H1 (cell line): ENCODE measurements around the gene NCAM1. TPM values are rescaled to one million over a fixed set of nuclear protein-coding genes. Genes with fewer than 3 reads are reported as not detected.

Experiments used
- CTCF ChIA-PET: fragments of 300-600 bp; sonication (Branson Sonifier 250); formaldehyde crosslinking; loops from one replicate; lab custom pipeline; 2021; ENCODE audit not compliant: partially characterized antibody; lab: Charles Lee
- POLR2A ChIA-PET: fragments of 300-600 bp; sonication (Branson Sonifier 250); formaldehyde crosslinking; loops from one replicate; lab custom pipeline; 2021; ENCODE audit warnings: inconsistent platforms; ENCODE audit not compliant: partially characterized antibody; lab: Charles Lee
- DNase-seq, 2 experiments: peaks; one replicate each; pipeline versions ENCODE4 v3.0.0 to v3.0.0-alpha.2; 2010 to 2022; ENCODE audit warnings: low spot score in 2 of 2, low read depth in 1 of 2, mixed read lengths in 1 of 2
- FAIRE-seq: peaks from 2 replicates; lab custom pipeline; 2011; peaks lifted over from hg19 to GRCh38; lab: Jason Lieb, UNC
- H2AFZ ChIP-seq: 2 replicates; pipeline ENCODE4 v1.8.1; 2012; ENCODE audit warnings: low read length, inconsistent platforms
- H2AK5ac ChIP-seq: 2 replicates; pipeline ENCODE4 v1.6.1; 2013; ENCODE audit warnings: low read depth, low read length
- H2BK120ac ChIP-seq: replicated peaks from 2 replicates; pipeline ENCODE3; 2013; ENCODE audit warnings: low read depth, low read length, inconsistent platforms
- H2BK12ac ChIP-seq: 2 replicates; pipeline ENCODE4 v1.6.1; 2013; ENCODE audit warnings: low read depth, low read length
- H2BK15ac ChIP-seq: 2 replicates; pipeline ENCODE4 v1.6.1; 2013; ENCODE audit warnings: low read length
- H2BK20ac ChIP-seq: 2 replicates; pipeline ENCODE4 v1.6.1; 2013; ENCODE audit warnings: low read length
- H2BK5ac ChIP-seq: 2 replicates; pipeline ENCODE4 v1.6.1; 2013; ENCODE audit warnings: low read depth, low read length
- H3K14ac ChIP-seq: 2 replicates; pipeline ENCODE4 v1.6.1; 2013; ENCODE audit warnings: inconsistent platforms; ENCODE audit not compliant: insufficient read length
- H3K18ac ChIP-seq: 2 replicates; pipeline ENCODE4 v1.6.1; 2013; ENCODE audit warnings: low read length; ENCODE audit errors: extremely low read depth
- H3K23ac ChIP-seq: 2 replicates; pipeline ENCODE4 v1.6.1; 2013; ENCODE audit warnings: inconsistent platforms; ENCODE audit not compliant: insufficient read length
- H3K23me2 ChIP-seq: 2 replicates; pipeline ENCODE4 v1.6.1; 2013; ENCODE audit warnings: low read depth, low read length
- H3K27ac ChIP-seq: 2 replicates; pipeline ENCODE4 v1.6.1; 2011; ENCODE audit warnings: low read depth, low read length, inconsistent platforms
- H3K27me3 ChIP-seq, 4 experiments: replicated peaks in 1 of 4; 1 replicate in 1 of 4; 2 replicates in 3 of 4; pipeline versions ENCODE4 v1.6.1 to v1.8.1; 2011 to 2013; ENCODE audit warnings: low read length in 3 of 4, mild to moderate bottlenecking in 3 of 4, inconsistent platforms in 2 of 4, mixed read lengths in 2 of 4, moderate library complexity in 1 of 4; ENCODE audit not compliant: control insufficient read depth in 3 of 4, insufficient read depth in 3 of 4; ENCODE audit errors: extremely low read depth in 1 of 4
- H3K36me3 ChIP-seq, 4 experiments: 2 replicates each; pipeline versions ENCODE4 v1.6.1 to v1.8.1; 2011 to 2013; ENCODE audit warnings: mild to moderate bottlenecking in 4 of 4, low read length in 3 of 4, moderate library complexity in 2 of 4, control low read depth in 1 of 4, inconsistent platforms in 1 of 4; ENCODE audit not compliant: insufficient read depth in 4 of 4, control insufficient read depth in 2 of 4
- H3K4ac ChIP-seq: replicated peaks from 2 replicates; pipeline ENCODE3; 2013; ENCODE audit warnings: low read length, low read depth, mixed read lengths, inconsistent platforms; ENCODE audit not compliant: insufficient read length
- H3K4me1 ChIP-seq, 4 experiments: replicated peaks in 1 of 4; 1 replicate in 1 of 4; 2 replicates in 3 of 4; pipeline versions ENCODE4 v1.6.1 to v1.8.1; 2011 to 2013; ENCODE audit warnings: low read length in 3 of 4, inconsistent platforms in 2 of 4, mixed read lengths in 1 of 4; ENCODE audit not compliant: insufficient read depth in 4 of 4, control insufficient read depth in 3 of 4
- H3K4me2 ChIP-seq, 2 experiments: 2 replicates each; pipeline versions ENCODE4 v1.6.1 to v1.8.1; 2011 to 2013; ENCODE audit warnings: low read depth in 2 of 2, low read length in 2 of 2, control low read depth in 1 of 2, inconsistent platforms in 1 of 2, mild to moderate bottlenecking in 1 of 2; ENCODE audit not compliant: insufficient read depth in 1 of 2
- H3K4me3 ChIP-seq, 4 experiments: fragments of 200-600, 300-600 bp in 1 of 4; sonication (generic), shearing (Covaris generic), sonication (Bioruptor Twin) in 1 of 4; 2 replicates each; pipeline versions ENCODE4 v1.5.1 to v1.8.1; 2011 to 2016; ENCODE audit warnings: low read length in 4 of 4, low read depth in 3 of 4, control low read depth in 2 of 4, inconsistent platforms in 2 of 4, mild to moderate bottlenecking in 2 of 4, mixed read lengths in 1 of 4, moderate library complexity in 1 of 4; ENCODE audit not compliant: insufficient read depth in 2 of 4; ENCODE audit errors: extremely low read depth in 1 of 4
- H3K56ac ChIP-seq: replicated peaks from 2 replicates; pipeline ENCODE3; 2013; ENCODE audit warnings: low read depth, mild to moderate bottlenecking, mixed read lengths, low read length, inconsistent platforms; ENCODE audit not compliant: insufficient read length
- H3K79me1 ChIP-seq: 2 replicates; pipeline ENCODE4 v1.6.1; 2013; ENCODE audit warnings: low read depth, low read length, control low read depth
- H3K79me2 ChIP-seq, 2 experiments: 2 replicates each; pipeline versions ENCODE4 v1.6.1 to v1.8.1; 2012 to 2013; ENCODE audit warnings: low read length in 2 of 2, mild to moderate bottlenecking in 2 of 2, inconsistent platforms in 1 of 2; ENCODE audit not compliant: insufficient read depth in 2 of 2, control insufficient read depth in 1 of 2
- H3K9ac ChIP-seq, 4 experiments: replicated peaks in 1 of 4; 1 replicate in 1 of 4; 2 replicates in 3 of 4; pipeline versions ENCODE4 v1.6.1 to v1.8.1; 2011 to 2013; ENCODE audit warnings: low read depth in 3 of 4, low read length in 3 of 4, control low read depth in 2 of 4, mild to moderate bottlenecking in 2 of 4, moderate library complexity in 2 of 4, inconsistent platforms in 1 of 4; ENCODE audit errors: extremely low read depth in 1 of 4
- H3K9me3 ChIP-seq, 2 experiments: 2 replicates each; pipeline versions ENCODE4 v1.6.1 to v1.8.1; 2012 to 2013; ENCODE audit warnings: mild to moderate bottlenecking in 2 of 2, moderate library complexity in 2 of 2, control low read depth in 1 of 2, inconsistent platforms in 1 of 2, low read depth in 1 of 2, low read length in 1 of 2, mixed read lengths in 1 of 2; ENCODE audit not compliant: insufficient read depth in 2 of 2
- H4K20me1 ChIP-seq, 2 experiments: replicated peaks in 1 of 2; 2 replicates each; pipeline versions ENCODE3 to v1.8.1; 2011 to 2013; ENCODE audit warnings: inconsistent platforms in 2 of 2, low read length in 2 of 2, mild to moderate bottlenecking in 1 of 2; ENCODE audit not compliant: insufficient read depth in 2 of 2, control insufficient read depth in 1 of 2
- H4K5ac ChIP-seq: 2 replicates; pipeline ENCODE4 v1.6.1; 2013; ENCODE audit warnings: low read length, low read depth, mixed read lengths, inconsistent platforms; ENCODE audit not compliant: insufficient read length
- H4K8ac ChIP-seq: 2 replicates; pipeline ENCODE4 v1.8.0; 2013; ENCODE audit warnings: mild to moderate bottlenecking, moderate library complexity, low read length, inconsistent platforms; ENCODE audit not compliant: insufficient read depth; ENCODE audit errors: extremely low read depth
- H4K91ac ChIP-seq: replicated peaks from 2 replicates; pipeline ENCODE3; 2013; ENCODE audit warnings: low read length, mixed read lengths, inconsistent platforms; ENCODE audit not compliant: insufficient read length
- KDM1A ChIP-seq: fragments of 200-600, 300-600 bp; sonication (generic); IDR thresholded peaks from 2 replicates; pipeline ENCODE4 v1.7.1; 2016; ENCODE audit warnings: mild to moderate bottlenecking, low read length, borderline replicate concordance
- PHF8 ChIP-seq: fragments of 200-600 bp; sonication (generic); conservative IDR thresholded peaks from 2 replicates; pipeline ENCODE4 v1.7.1; 2012; ENCODE audit warnings: low read depth, mild to moderate bottlenecking, inconsistent platforms, low read length, moderate library complexity
- SP4 ChIP-seq: IDR thresholded peaks from 2 replicates; pipeline ENCODE4 v1.6.1; 2012; ENCODE audit warnings: low read length, inconsistent platforms
- SUZ12 ChIP-seq: fragments of 200-600 bp; sonication (generic); IDR thresholded peaks from 2 replicates; pipeline ENCODE4 v1.6.1; 2012; ENCODE audit warnings: mild to moderate bottlenecking, inconsistent platforms, low read length, moderate library complexity, mixed read lengths
- TAF1 ChIP-seq: IDR thresholded peaks from 2 replicates; pipeline ENCODE4 v1.6.1; 2011; ENCODE audit warnings: mild to moderate bottlenecking, low read depth, low read length
- TAF7 ChIP-seq: optimal IDR thresholded peaks from 2 replicates; pipeline ENCODE3; 2011; ENCODE audit warnings: low read depth, mild to moderate bottlenecking, inconsistent platforms, low read length, moderate library complexity, borderline replicate concordance
- WGBS, 2 experiments: shearing (Covaris generic) in 1 of 2; methylation state at CpG; one replicate each; pipeline versions ENCODE4 v1.1.6 to v1.1.7; 2013 to 2015; ENCODE audit warnings: low lambda C conversion rate in 2 of 2, mixed read lengths in 2 of 2, inconsistent platforms in 1 of 2, low coverage in 1 of 2, missing lambda C conversion rate in 1 of 2; ENCODE audit not compliant: insufficient replicate concordance in 2 of 2, insufficient coverage in 1 of 2, insufficient read length in 1 of 2; ENCODE audit errors: extremely low coverage in 1 of 2, missing lambda C conversion rate in 1 of 2; 5-methylcytosine and 5-hydroxymethylcytosine counted together
- polyA plus RNA-seq, 7 experiments: library from polyadenylated mRNA; depleted of rRNA in 3 of 7; stranded (reverse) in 5 of 7; unstranded in 2 of 7; fragments of >200 nt in 5 of 7; fragments of 200-250 nt in 2 of 7; gene quantifications; 1 replicate in 5 of 7; 2 replicates in 1 of 7; 4 replicates in 1 of 7; pipeline versions ENCODE4 v1.2.1 to v1.2.3, GENCODE V29; 2011 to 2013; ENCODE audit warnings: missing spikeins in 2 of 7, mixed read lengths in 2 of 7
- total RNA-seq: library from RNA; stranded (reverse); fragmentation: NEBNext Ultra II Directional; extraction: Animal tissue kit (Norgen Biotek cat#: 25700); gene quantifications from 2 replicates; pipeline ENCODE4 v1.2.1, GENCODE V29; 2021
- TF ChIP-seq, protein P1 (sequence below), 3 experiments: IDR thresholded peaks; 1 replicate in 2 of 3; 2 replicates in 1 of 3; pipeline versions ENCODE4 v1.5.1 to v1.6.1; 2011; ENCODE audit warnings: low read length in 3 of 3, mild to moderate bottlenecking in 3 of 3, inconsistent platforms in 2 of 3, low read depth in 1 of 3, moderate library complexity in 1 of 3; ENCODE audit not compliant: insufficient read depth in 1 of 3; ENCODE audit errors: control extremely low read depth in 1 of 3

Gene NCAM1
- total and polyA plus RNA-seq, 2 of the 8 experiments (the other 6 are each of a cell fraction or from before 2014, with no cell fraction given): 3.1 to 4.3 TPM

DNA sequence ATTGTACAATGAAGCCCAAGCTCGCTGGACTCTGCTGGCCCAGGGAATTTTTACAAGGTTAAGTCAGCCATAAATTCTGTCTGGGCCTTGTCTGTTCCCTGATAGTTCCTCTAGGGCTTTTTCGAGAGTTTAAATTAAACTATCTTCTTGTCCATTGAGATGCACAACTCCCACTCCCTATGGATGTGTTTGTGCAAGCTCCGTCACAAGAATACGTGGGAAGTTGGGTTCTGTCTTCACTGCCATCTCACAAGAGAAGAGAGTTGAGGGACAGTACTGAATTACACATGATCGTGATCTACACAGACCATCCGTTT is 199.5 kb downstream of the NCAM1 start:
- H3K23me2 ChIP-seq: no peaks in the 10 kb centered on the region
- no peak overlapping the region for H2BK120ac ChIP-seq
- H2BK5ac ChIP-seq: no peak overlapping the region
- H3K56ac ChIP-seq: no peak overlapping the region
- no peak for TF ChIP-seq TAF1
- TF ChIP-seq, protein P1, sequence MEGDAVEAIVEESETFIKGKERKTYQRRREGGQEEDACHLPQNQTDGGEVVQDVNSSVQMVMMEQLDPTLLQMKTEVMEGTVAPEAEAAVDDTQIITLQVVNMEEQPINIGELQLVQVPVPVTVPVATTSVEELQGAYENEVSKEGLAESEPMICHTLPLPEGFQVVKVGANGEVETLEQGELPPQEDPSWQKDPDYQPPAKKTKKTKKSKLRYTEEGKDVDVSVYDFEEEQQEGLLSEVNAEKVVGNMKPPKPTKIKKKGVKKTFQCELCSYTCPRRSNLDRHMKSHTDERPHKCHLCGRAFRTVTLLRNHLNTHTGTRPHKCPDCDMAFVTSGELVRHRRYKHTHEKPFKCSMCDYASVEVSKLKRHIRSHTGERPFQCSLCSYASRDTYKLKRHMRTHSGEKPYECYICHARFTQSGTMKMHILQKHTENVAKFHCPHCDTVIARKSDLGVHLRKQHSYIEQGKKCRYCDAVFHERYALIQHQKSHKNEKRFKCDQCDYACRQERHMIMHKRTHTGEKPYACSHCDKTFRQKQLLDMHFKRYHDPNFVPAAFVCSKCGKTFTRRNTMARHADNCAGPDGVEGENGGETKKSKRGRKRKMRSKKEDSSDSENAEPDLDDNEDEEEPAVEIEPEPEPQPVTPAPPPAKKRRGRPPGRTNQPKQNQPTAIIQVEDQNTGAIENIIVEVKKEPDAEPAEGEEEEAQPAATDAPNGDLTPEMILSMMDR (IDR thresholded peaks at IDR 0.05; ENCODE audit: control extremely low read depth in 1 of 3, insufficient read depth in 1 of 3, low read depth in 1 of 3, low read length in 3 of 3): no peak
- no peak for TF ChIP-seq KDM1A
- no peak for TF ChIP-seq PHF8
- no peak for TF ChIP-seq TAF7
- TF ChIP-seq SP4: no peak
- no peak for TF ChIP-seq SUZ12
- TF ChIP-seq, all 59 proteins: peak for 0
- Histone ChIP-seq H2BK20ac (no peak overlapping the region), H3K9me3 (no peaks in the 10 kb centered on the region), H3K27ac (no peak overlapping the region), H3K14ac (no peak overlapping the region), H3K4me1 (0 out of 7 replicates have a peak, but pooled peaks cover 0 to 1% (median 0%) of the 10 kb centered on the region in 4 experiments), H2AFZ (no peak overlapping the region), H4K91ac (no peak overlapping the region), H3K4me2 (no peak overlapping the region), H4K20me1 (no peaks in the 10 kb centered on the region), H2AK5ac (no peak overlapping the region), H3K23ac (no peak overlapping the region), H3K79me2 (no peaks in the 10 kb centered on the region), H3K18ac (no peak overlapping the region), H3K4ac (no peak overlapping the region), H3K79me1 (no peaks in the 10 kb centered on the region), H2BK12ac (no peak overlapping the region), H3K9ac (no peak overlapping the region), H2BK15ac (no peak overlapping the region), H3K36me3 (no peaks in the 10 kb centered on the region), H4K8ac (no peak overlapping the region), H3K27me3 (no peaks in the 10 kb centered on the region; a peak in 2 of 7 replicates), H3K4me3 (no peak overlapping the region), H4K5ac (no peak overlapping the region)
- no peak for DNase-seq
- FAIRE-seq: no peak
- ChIA-PET CTCF (interaction anchor here (2.3 to 3.4 kb wide), 2 partner anchors 114 to 129 kb away, joined by 5 to 11 read pairs; no protein-coding TSS in a partner anchor), POLR2A (no interaction called here)
- WGBS, 2 experiments: 88% methylated on average over 6 of the region's 6 CpGs; no CpG with 5 or more reads in 1 of the 2 experiments
